Measurements from ENCODE around the gene OR5A1.

GRCh38 chr11:59423835-59424234, 12.4 kb upstream of the OR5A1 start:
- TF ChIP-seq CTCF (conservative IDR thresholded peaks at IDR 0.05 in 1 of 2, IDR thresholded peaks at IDR 0.05 in 1 of 2; ENCODE audit: extremely low read depth in 1 of 2, insufficient read depth in 1 of 2, low read depth in 1 of 2, low read length in 2 of 2) (no peak), EZH2 (IDR thresholded peaks at IDR 0.05; ENCODE audit: borderline replicate concordance, low read length) (no peak)

All from mammary epithelial cell (primary cell).